WTC11 (cell line): ENCODE data around the gene KDM5B. TPM values are rescaled to one million over a fixed set of nuclear protein-coding genes. Genes with fewer than 3 reads are reported as not detected.

Experiments used
- ARID4B ChIP-seq: sonication (generic); formaldehyde crosslinking; IDR thresholded peaks from 2 replicates; pipeline ENCODE4 v1.8.0; 2023; ENCODE audit warnings: missing genetic modification reagents, mild to moderate bottlenecking, borderline replicate concordance
- CTCF ChIP-seq: fragments of 200-600 bp; IDR thresholded peaks from 2 replicates; pipeline ENCODE4 v1.8.0; 2022; ENCODE audit warnings: antibody characterized with exemption
- ESRRA ChIP-seq: sonication (generic); formaldehyde crosslinking; IDR thresholded peaks from 2 replicates; pipeline ENCODE4 v1.8.1; 2022; ENCODE audit warnings: mild to moderate bottlenecking, missing genetic modification reagents, borderline replicate concordance
- FOXJ3 ChIP-seq: sonication (generic); formaldehyde crosslinking; IDR thresholded peaks from 2 replicates; pipeline ENCODE4 v1.9.0; 2021; ENCODE audit warnings: missing genetic modification reagents, mild to moderate bottlenecking, borderline replicate concordance
- HMGXB4 ChIP-seq: sonication (generic); formaldehyde crosslinking; IDR thresholded peaks from 2 replicates; pipeline ENCODE4 v1.8.1; 2023; ENCODE audit warnings: mild to moderate bottlenecking, moderate library complexity, missing genetic modification reagents
- IRF2 ChIP-seq: sonication (generic); formaldehyde crosslinking; IDR thresholded peaks from 2 replicates; pipeline ENCODE4 v1.8.0; 2022; ENCODE audit warnings: low read depth, missing genetic modification reagents, borderline replicate concordance
- KAT7 ChIP-seq: sonication (generic); formaldehyde crosslinking; IDR thresholded peaks from 2 replicates; pipeline ENCODE4 v1.8.1; 2023; ENCODE audit warnings: missing genetic modification reagents, mild to moderate bottlenecking, borderline replicate concordance
- MAX ChIP-seq: sonication (generic); formaldehyde crosslinking; IDR thresholded peaks from 2 replicates; pipeline ENCODE4 v1.8.0; 2022; ENCODE audit warnings: mild to moderate bottlenecking, missing genetic modification reagents
- MLX ChIP-seq: sonication (generic); formaldehyde crosslinking; IDR thresholded peaks from 2 replicates; pipeline ENCODE4 v1.8.1; 2023; ENCODE audit warnings: mild to moderate bottlenecking, missing genetic modification reagents, moderate library complexity
- MYBL2 ChIP-seq: sonication (generic); formaldehyde crosslinking; IDR thresholded peaks from 2 replicates; pipeline ENCODE4 v1.8.1; 2023; ENCODE audit warnings: mild to moderate bottlenecking, moderate library complexity, missing genetic modification reagents
- NFATC4 ChIP-seq: fragments of 250-450 bp; sonication (Bioruptor Pico); IDR thresholded peaks from 2 replicates; pipeline ENCODE4 v1.9.0; 2021; ENCODE audit warnings: mild to moderate bottlenecking
- PRDM15 ChIP-seq: sonication (generic); formaldehyde crosslinking; IDR thresholded peaks from 2 replicates; pipeline ENCODE4 v1.8.0; 2022; ENCODE audit warnings: missing genetic modification reagents
- PREB ChIP-seq: sonication (generic); formaldehyde crosslinking; IDR thresholded peaks from 2 replicates; pipeline ENCODE4 v1.8.1; 2022; ENCODE audit warnings: mild to moderate bottlenecking, missing genetic modification reagents, moderate library complexity, borderline replicate concordance
- PRRX2 ChIP-seq: fragments of 250-450 bp; sonication (Bioruptor Pico); IDR thresholded peaks from 2 replicates; pipeline ENCODE4 v1.8.0; 2021; ENCODE audit warnings: mild to moderate bottlenecking
- SMAD4 ChIP-seq: sonication (generic); formaldehyde crosslinking; IDR thresholded peaks from 2 replicates; pipeline ENCODE4 v1.8.0; 2022; ENCODE audit warnings: mild to moderate bottlenecking, missing genetic modification reagents
- SOX15 ChIP-seq: fragments of 250-450 bp; sonication (Bioruptor Pico); IDR thresholded peaks from 2 replicates; pipeline ENCODE4 v1.9.0; 2021; ENCODE audit warnings: mild to moderate bottlenecking
- SP1 ChIP-seq: sonication (generic); formaldehyde crosslinking; conservative IDR thresholded peaks from 2 replicates; pipeline ENCODE4 v1.8.1; 2022; ENCODE audit warnings: missing genetic modification reagents
- TCF7 ChIP-seq: sonication (generic); formaldehyde crosslinking; IDR thresholded peaks from 2 replicates; pipeline ENCODE4 v1.8.0; 2022; ENCODE audit warnings: mild to moderate bottlenecking, low read depth, missing genetic modification reagents, moderate library complexity
- TEAD1 ChIP-seq: sonication (generic); formaldehyde crosslinking; IDR thresholded peaks from 2 replicates; pipeline ENCODE4 v1.8.0; 2022; ENCODE audit warnings: mild to moderate bottlenecking, missing genetic modification reagents
- ZNF121 ChIP-seq: sonication (generic); formaldehyde crosslinking; IDR thresholded peaks from 2 replicates; pipeline ENCODE4 v1.8.0; 2023; ENCODE audit warnings: missing genetic modification reagents
- ZNF219 ChIP-seq: sonication (generic); formaldehyde crosslinking; IDR thresholded peaks from 2 replicates; pipeline ENCODE4 v1.8.0; 2023; ENCODE audit warnings: missing genetic modification reagents, mild to moderate bottlenecking, borderline replicate concordance
- ZNF317 ChIP-seq: sonication (generic); formaldehyde crosslinking; IDR thresholded peaks from 2 replicates; pipeline ENCODE4 v1.8.1; 2023; ENCODE audit warnings: low read depth, mild to moderate bottlenecking, moderate library complexity, missing genetic modification reagents, borderline replicate concordance
- ZSCAN18 ChIP-seq: fragments of 250-450 bp; sonication (Bioruptor Pico); IDR thresholded peaks from 2 replicates; pipeline ENCODE4 v2.1.2; 2022; ENCODE audit warnings: mild to moderate bottlenecking, moderate library complexity
- total RNA-seq: library from RNA; stranded (reverse); gene quantifications from 3 replicates; pipeline ENCODE4 v1.2.3, GENCODE V29; 2021

The KDM5B gene
- total RNA-seq, 1 experiment from 2014 or later, result 222 TPM

GRCh38 chr1:202680586-202681352 is 127.5 kb downstream of the KDM5B start (continued):
- TF ChIP-seq PREB (CRISPR knock-in tag) (no peak), HMGXB4 (CRISPR knock-in tag) (no peak), NFATC4 (no peak), ZNF121 (no peak), PRRX2 (CRISPR knock-in tag) (0 out of 2 replicates have a peak, but pooled peaks have one; percentile 65), PRDM15 (CRISPR knock-in tag) (no peak), KAT7 (CRISPR knock-in tag) (no peak), SMAD4 (0 out of 2 replicates have a peak, but pooled peaks have one; percentile 59), CTCF (no peak), IRF2 (CRISPR knock-in tag) (no peak), MLX (CRISPR knock-in tag) (no peak), SP1 (no peak), ZNF219 (CRISPR knock-in tag) (peak; percentile 83; the same call in 1 of the 2 replicates), FOXJ3 (no peak), ZSCAN18 (no peak), SOX15 (CRISPR knock-in tag) (no peak), MAX (CRISPR knock-in tag) (no peak), TEAD1 (peak; percentile 85; the same call in 1 of the 2 replicates), ZNF317 (CRISPR knock-in tag) (no peak), TCF7 (CRISPR knock-in tag) (no peak), ESRRA (CRISPR knock-in tag) (no peak), MYBL2 (no peak), ARID4B (CRISPR knock-in tag) (0 out of 2 replicates have a peak, but pooled peaks have one; percentile 36)
